Naive B cell (primary cell): Measurements from ENCODE around the gene MRTFA. TPM values are rescaled to one million over a fixed set of nuclear protein-coding genes. Genes with fewer than 3 reads are reported as not detected.

Source experiments
- ATAC-seq, 2 donors: fragments of 150-1000 bp; cut with Tn5 transposase; 2 replicates each; pipeline ENCODE4 v1.10.0; 2021; ENCODE audit warnings: low read depth in 2 of 2, mild to moderate bottlenecking in 2 of 2, moderate library complexity in 2 of 2
- DNase-seq: peaks from one replicate; pipeline ENCODE4 v3.0.0; 2022
- H3K27ac Mint-ChIP-seq, 6 donors: one replicate each; pipeline ENCODE4 v1.8.0; 2020 to 2022; ENCODE audit warnings: mild to moderate bottlenecking in 6 of 6, mixed read lengths in 6 of 6, moderate library complexity in 5 of 6, inconsistent platforms in 2 of 6
- H3K27me3 Mint-ChIP-seq, 3 donors: one replicate each; pipeline ENCODE4 v1.8.0; 2021 to 2022; ENCODE audit warnings: mixed read lengths in 3 of 3, mild to moderate bottlenecking in 1 of 3
- H3K36me3 Mint-ChIP-seq, 2 donors: one replicate each; pipeline ENCODE4 v1.8.0; 2020 to 2022; ENCODE audit warnings: mixed read lengths in 2 of 2, inconsistent platforms in 1 of 2, mild to moderate bottlenecking in 1 of 2
- H3K4me1 Mint-ChIP-seq, 3 donors: one replicate each; pipeline ENCODE4 v1.8.0; 2020 to 2022; ENCODE audit warnings: mixed read lengths in 3 of 3, inconsistent platforms in 1 of 3, mild to moderate bottlenecking in 1 of 3, moderate library complexity in 1 of 3
- H3K4me3 Mint-ChIP-seq, 8 donors: one replicate each; pipeline ENCODE4 v1.8.0; 2020 to 2022; ENCODE audit warnings: mild to moderate bottlenecking in 8 of 8, mixed read lengths in 8 of 8, moderate library complexity in 8 of 8, inconsistent platforms in 2 of 8
- H3K9me3 Mint-ChIP-seq, 7 donors: one replicate each; pipeline ENCODE4 v1.8.0; 2020 to 2022; ENCODE audit warnings: mixed read lengths in 7 of 7, mild to moderate bottlenecking in 5 of 7, inconsistent platforms in 2 of 7, moderate library complexity in 1 of 7
- polyA plus RNA-seq, 6 donors: library from polyadenylated mRNA; unstranded; fragments of 300-500 nt; fragmentation: Illumina TruSeq; gene quantifications; one replicate each; pipeline ENCODE4 v1.2.3, GENCODE V29; 2021; ENCODE audit warnings: low read depth in 6 of 6

Gene MRTFA
- polyA plus RNA-seq, 6 donors from 2014 or later, result 4.6 to 24.6 (median 14.2) TPM

- DNase-seq (no peak), ATAC-seq (no peak)
- Mint-ChIP-seq H3K27ac (peak overlapping the region in 1 of 6 donors; percentile 26), H3K4me3 (no peak overlapping the region), H3K36me3 (peaks cover 0 to 5% of the 10 kb centered on the region in 2 donors), H3K27me3 (no peaks in the 10 kb centered on the region), H3K9me3 (peaks cover 0 to 1% (median 0%) of the 10 kb centered on the region in 7 donors), H3K4me1 (peaks cover 22 to 46% (median 42%) of the 10 kb centered on the region in 3 donors)
Measured at GRCh38 chr22:40409613-40410113, 226.9 kb downstream of the MRTFA start.

- Mint-ChIP-seq H3K4me1 (peaks cover 15 to 40% (median 39%) of the 10 kb centered on the region in 3 donors), H3K27ac (peak overlapping the region in 4 of 6 donors; percentile 26 to 81 (median 50)), H3K4me3 (no peak overlapping the region), H3K27me3 (no peaks in the 10 kb centered on the region), H3K9me3 (peaks cover 0 to 1% (median 0%) of the 10 kb centered on the region in 7 donors), H3K36me3 (peaks cover 0 to 5% of the 10 kb centered on the region in 2 donors)
- ATAC-seq (no peak), DNase-seq (no peak)
Measured at GRCh38 chr22:40408718-40409612, 227.6 kb downstream of the MRTFA start.

- peaks cover 0 to 1% (median 0%) of the 10 kb centered on the region in 7 donors for H3K9me3 Mint-ChIP-seq
- H3K36me3 Mint-ChIP-seq, result peaks cover 5 to 9% of the 10 kb centered on the region in 2 donors
- no peak for ATAC-seq
- no peak for DNase-seq
- H3K27ac Mint-ChIP-seq, result peak overlapping the region in 5 of 6 donors; percentile 19 to 67 (median 37)
- no peak overlapping the region for H3K4me3 Mint-ChIP-seq
- no peaks in the 10 kb centered on the region for H3K27me3 Mint-ChIP-seq
- peaks cover 19 to 42% (median 40%) of the 10 kb centered on the region in 3 donors for H3K4me1 Mint-ChIP-seq
Measured at GRCh38 chr22:40407831-40408717, 228.4 kb downstream of the MRTFA start.

- peaks cover 21 to 44% (median 41%) of the 10 kb centered on the region in 3 donors for H3K4me1 Mint-ChIP-seq
Measured at GRCh38 chr22:40407021-40407761, 229.3 kb downstream of the MRTFA start.

GRCh38 chr22:40406063-40406890 lies 230.2 kb downstream of the MRTFA start:
- Mint-ChIP-seq H3K4me3 (no peak overlapping the region), H3K27ac (peak overlapping the region in 2 of 6 donors; percentile 42 to 57), H3K36me3 (peaks cover 0 to 10% of the 10 kb centered on the region in 2 donors), H3K27me3 (no peaks in the 10 kb centered on the region), H3K4me1 (peaks cover 21 to 44% (median 43%) of the 10 kb centered on the region in 3 donors), H3K9me3 (no peaks in the 10 kb centered on the region)
- no peak for DNase-seq
- ATAC-seq, result no peak

More at GRCh38 chr22:40407021-40407761, 229.3 kb downstream of the MRTFA start:
- H3K27ac Mint-ChIP-seq, result peak overlapping the region in 2 of 6 donors; percentile 19 to 67
- DNase-seq, result no peak
- no peaks in the 10 kb centered on the region for H3K9me3 Mint-ChIP-seq
- no peak for ATAC-seq
- H3K27me3 Mint-ChIP-seq, result no peaks in the 10 kb centered on the region
- H3K36me3 Mint-ChIP-seq, result peaks cover 0 to 10% of the 10 kb centered on the region in 2 donors
- peak overlapping the region in 1 of 8 donors; percentile 56 for H3K4me3 Mint-ChIP-seq

GRCh38 chr22:40405178-40406062 lies 231.1 kb downstream of the MRTFA start:
- H3K27ac Mint-ChIP-seq, result peak overlapping the region in 1 of 6 donors; percentile 42
- DNase-seq (no peak), ATAC-seq (no peak)
- no peaks in the 10 kb centered on the region for H3K9me3 Mint-ChIP-seq
- H3K4me3 Mint-ChIP-seq, result peak overlapping the region in 1 of 8 donors; percentile 16
- no peaks in the 10 kb centered on the region for H3K27me3 Mint-ChIP-seq
- H3K4me1 Mint-ChIP-seq, result peaks cover 27 to 49% (median 43%) of the 10 kb centered on the region in 3 donors
- H3K36me3 Mint-ChIP-seq, result peaks cover 0 to 10% of the 10 kb centered on the region in 2 donors

GRCh38 chr22:40404251-40405177 lies 232.0 kb downstream of the MRTFA start:
- DNase-seq (no peak), ATAC-seq (no peak)
- peaks cover 36 to 52% (median 49%) of the 10 kb centered on the region in 3 donors for H3K4me1 Mint-ChIP-seq
- H3K27me3 Mint-ChIP-seq, result no peaks in the 10 kb centered on the region
- peaks cover 0 to 1% (median 0%) of the 10 kb centered on the region in 7 donors for H3K9me3 Mint-ChIP-seq
- peaks cover 0 to 10% of the 10 kb centered on the region in 2 donors for H3K36me3 Mint-ChIP-seq
- H3K27ac Mint-ChIP-seq, result peak overlapping the region in 3 of 6 donors; percentile 55 to 84 (median 57)
- H3K4me3 Mint-ChIP-seq, result peak overlapping the region in 3 of 8 donors; percentile 16 to 35 (median 23)

- Mint-ChIP-seq H3K27ac (peak overlapping the region in 4 of 6 donors; percentile 38 to 63 (median 60)), H3K9me3 (peaks cover 0 to 1% (median 0%) of the 10 kb centered on the region in 7 donors), H3K36me3 (peaks cover 0 to 10% of the 10 kb centered on the region in 2 donors), H3K27me3 (no peaks in the 10 kb centered on the region), H3K4me1 (peaks cover 42 to 58% (median 51%) of the 10 kb centered on the region in 3 donors), H3K4me3 (peak overlapping the region in 1 of 8 donors; percentile 23)
- DNase-seq (no peak), ATAC-seq (no peak)
Measured at GRCh38 chr22:40403651-40404050, 232.9 kb downstream of the MRTFA start.

- peak overlapping the region in 1 of 8 donors; percentile 30 for H3K4me3 Mint-ChIP-seq
- H3K36me3 Mint-ChIP-seq, result peaks cover 0 to 10% of the 10 kb centered on the region in 2 donors
- peaks cover 47 to 63% (median 50%) of the 10 kb centered on the region in 3 donors for H3K4me1 Mint-ChIP-seq
- H3K9me3 Mint-ChIP-seq, result peaks cover 0 to 1% (median 0%) of the 10 kb centered on the region in 7 donors
- peak overlapping the region in 4 of 6 donors; percentile 57 to 74 (median 69) for H3K27ac Mint-ChIP-seq
- DNase-seq, result no peak
- no peaks in the 10 kb centered on the region for H3K27me3 Mint-ChIP-seq
- ATAC-seq, result no peak
Measured at GRCh38 chr22:40403141-40403540, 233.4 kb downstream of the MRTFA start.

- DNase-seq, result peak; percentile 37
- H3K4me1 Mint-ChIP-seq, result peaks cover 57 to 74% (median 61%) of the 10 kb centered on the region in 3 donors
- H3K4me3 Mint-ChIP-seq, result peak overlapping the region; percentile 54 to 86 (median 77)
- peaks cover 0 to 1% (median 0%) of the 10 kb centered on the region in 7 donors for H3K9me3 Mint-ChIP-seq
- peaks cover 0 to 15% of the 10 kb centered on the region in 2 donors for H3K36me3 Mint-ChIP-seq
- peak overlapping the region; percentile 78 to 99 (median 94) for H3K27ac Mint-ChIP-seq
- ATAC-seq, result peak; percentile 56
- H3K27me3 Mint-ChIP-seq, result no peaks in the 10 kb centered on the region
Measured at GRCh38 chr22:40401981-40402406, 234.5 kb downstream of the MRTFA start.
